GM12874 (cell line): ENCODE data around the gene SNAP47.

Source experiments
- TF ChIP-seq, protein P1 (sequence below): IDR thresholded peaks from 2 replicates; pipeline ENCODE4 v1.5.1; 2011; ENCODE audit warnings: low read depth, mild to moderate bottlenecking, control low read depth, low read length, moderate library complexity; ENCODE audit not compliant: insufficient read depth

The SNAP47 gene

DNA sequence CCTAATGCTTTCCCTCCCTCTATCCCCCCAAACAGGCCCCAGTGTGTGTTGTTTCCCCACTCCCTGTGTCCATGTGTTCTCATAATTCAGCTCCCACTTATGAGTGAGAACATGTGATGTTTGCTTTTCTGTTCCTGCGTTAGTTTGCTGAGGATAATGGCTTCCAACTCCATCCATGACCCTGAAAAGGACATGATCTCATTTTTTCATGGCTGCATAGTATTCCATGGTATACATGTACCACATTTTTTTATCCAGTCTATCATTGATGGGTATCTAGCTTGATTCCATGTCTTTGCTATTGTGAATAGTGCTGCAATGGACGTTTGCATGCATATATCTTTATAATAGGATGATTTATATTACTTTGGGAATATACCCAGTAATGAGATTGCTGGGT is 89.0 kb downstream of the SNAP47 start:
- TF ChIP-seq, protein P1, sequence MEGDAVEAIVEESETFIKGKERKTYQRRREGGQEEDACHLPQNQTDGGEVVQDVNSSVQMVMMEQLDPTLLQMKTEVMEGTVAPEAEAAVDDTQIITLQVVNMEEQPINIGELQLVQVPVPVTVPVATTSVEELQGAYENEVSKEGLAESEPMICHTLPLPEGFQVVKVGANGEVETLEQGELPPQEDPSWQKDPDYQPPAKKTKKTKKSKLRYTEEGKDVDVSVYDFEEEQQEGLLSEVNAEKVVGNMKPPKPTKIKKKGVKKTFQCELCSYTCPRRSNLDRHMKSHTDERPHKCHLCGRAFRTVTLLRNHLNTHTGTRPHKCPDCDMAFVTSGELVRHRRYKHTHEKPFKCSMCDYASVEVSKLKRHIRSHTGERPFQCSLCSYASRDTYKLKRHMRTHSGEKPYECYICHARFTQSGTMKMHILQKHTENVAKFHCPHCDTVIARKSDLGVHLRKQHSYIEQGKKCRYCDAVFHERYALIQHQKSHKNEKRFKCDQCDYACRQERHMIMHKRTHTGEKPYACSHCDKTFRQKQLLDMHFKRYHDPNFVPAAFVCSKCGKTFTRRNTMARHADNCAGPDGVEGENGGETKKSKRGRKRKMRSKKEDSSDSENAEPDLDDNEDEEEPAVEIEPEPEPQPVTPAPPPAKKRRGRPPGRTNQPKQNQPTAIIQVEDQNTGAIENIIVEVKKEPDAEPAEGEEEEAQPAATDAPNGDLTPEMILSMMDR: no peak

GRCh38 chr1:227828786-227829185 is 93.6 kb downstream of the SNAP47 start:
- TF ChIP-seq, protein P1: no peak
